Stomach (tissue), 9 donors: Measurements from ENCODE around the gene RASAL2. TPM values are rescaled to one million over a fixed set of nuclear protein-coding genes. Genes with fewer than 3 reads are reported as not detected.

Experiments
- DNase-seq, 2 donors: peaks; one replicate each; pipeline versions ENCODE4 v3.0.0 to v3.0.0-alpha.2; 2013 to 2019
- H3K27ac ChIP-seq, 5 donors: fragments of 200-600 bp in 4 of 5; sonication (generic) in 4 of 5; one replicate each; pipeline ENCODE4 v1.5.1; 2013 to 2019; ENCODE audit warnings: mild to moderate bottlenecking in 1 of 5, moderate library complexity in 1 of 5
- H3K27me3 ChIP-seq, 3 donors: fragments of 200-600 bp; sonication (generic); one replicate each; pipeline ENCODE4 v1.5.1; 2017 to 2019; ENCODE audit warnings: mixed run types in 1 of 3
- H3K36me3 ChIP-seq, 4 donors: fragments of 200-600 bp; sonication (generic); 1 replicate in 3 of 4; 2 replicates in 1 of 4; pipeline ENCODE4 v1.5.1; 2016 to 2019
- H3K4me1 ChIP-seq, 4 donors: fragments of 200-600 bp; sonication (generic); one replicate each; pipeline ENCODE4 v1.5.1; 2016 to 2019
- H3K4me3 ChIP-seq, 4 donors: fragments of 200-600 bp; sonication (generic) in 3 of 4; one replicate each; pipeline ENCODE4 v1.5.1; 2016 to 2019; ENCODE audit warnings: mild to moderate bottlenecking in 1 of 4
- H3K9me3 ChIP-seq, 4 donors: fragments of 200-600 bp; sonication (generic); one replicate each; pipeline ENCODE4 v1.5.1; 2016 to 2019
- EP300 ChIP-seq: sonication (generic); formaldehyde crosslinking; IDR thresholded peaks from one replicate; pipeline ENCODE4 v1.6.1; 2017; ENCODE audit warnings: antibody characterized with exemption
- POLR2A ChIP-seq, 4 donors: fragments of 450-650 bp; IDR thresholded peaks; one replicate each; pipeline ENCODE4 v1.6.1; 2016; ENCODE audit warnings: antibody characterized with exemption in 4 of 4, control low read depth in 2 of 4, mild to moderate bottlenecking in 1 of 4, moderate library complexity in 1 of 4
- POLR2AphosphoS5 ChIP-seq, 3 donors: sonication (generic); formaldehyde crosslinking; IDR thresholded peaks; one replicate each; pipeline ENCODE4 v1.6.1; 2016; ENCODE audit warnings: antibody characterized with exemption in 3 of 3
- WGBS, 5 donors: extraction: QIAGEN DNeasy Blood & Tissue Kit in 3 of 5; methylation state at CpG; one replicate each; pipeline versions ENCODE4 v1.1.5 to v1.1.7; 2013 to 2018; 5-methylcytosine and 5-hydroxymethylcytosine counted together
- intact Hi-C: fragments of 100-400 bp; cut with DNase I; formaldehyde crosslinking; loops from one replicate; pipeline ENCODE4 v1.15.1; 2023; ENCODE audit warnings: low total_unique reads
- polyA plus RNA-seq, 3 donors: library from polyadenylated mRNA; stranded (reverse); fragments of 200-250 nt; gene quantifications; one replicate each; pipeline ENCODE4 v1.2.3, GENCODE V29; 2013
- total RNA-seq, 5 donors: library from RNA; depleted of rRNA; stranded (reverse); fragments of >200 nt; gene quantifications; one replicate each; pipeline versions ENCODE4 v1.1.0 to v1.2.3, GENCODE V29; 2014 to 2016
- TF ChIP-seq, protein P1 (sequence below), 7 experiments: fragments of 450-650 bp in 4 of 7; fragments of 200-600 bp in 3 of 7; sonication (generic) in 3 of 7; IDR thresholded peaks; one replicate each; pipeline ENCODE4 v1.5.1; 2016 to 2019; ENCODE audit warnings: antibody characterized with exemption in 7 of 7, control low read depth in 2 of 7, mild to moderate bottlenecking in 1 of 7
- donor health status: healthy with polysubstance abuse.
- donor health status: Bipolar disorder and iron deficiency.
- donor health status: healthy.

The RASAL2 gene
- total and polyA plus RNA-seq, 8 donors = 1.2 to 47.5 (median 14.3) TPM

- Histone ChIP-seq H3K27ac (no peak overlapping the region), H3K36me3 (no peaks in the 10 kb centered on the region), H3K27me3 (no peaks in the 10 kb centered on the region), H3K4me3 (no peak overlapping the region), H3K9me3 (no peaks in the 10 kb centered on the region), H3K4me1 (no peaks in the 10 kb centered on the region)
- no peak for TF ChIP-seq EP300
- TF ChIP-seq POLR2AphosphoS5 (IDR thresholded peaks at IDR 0.05) = no peak
- TF ChIP-seq, protein P1, sequence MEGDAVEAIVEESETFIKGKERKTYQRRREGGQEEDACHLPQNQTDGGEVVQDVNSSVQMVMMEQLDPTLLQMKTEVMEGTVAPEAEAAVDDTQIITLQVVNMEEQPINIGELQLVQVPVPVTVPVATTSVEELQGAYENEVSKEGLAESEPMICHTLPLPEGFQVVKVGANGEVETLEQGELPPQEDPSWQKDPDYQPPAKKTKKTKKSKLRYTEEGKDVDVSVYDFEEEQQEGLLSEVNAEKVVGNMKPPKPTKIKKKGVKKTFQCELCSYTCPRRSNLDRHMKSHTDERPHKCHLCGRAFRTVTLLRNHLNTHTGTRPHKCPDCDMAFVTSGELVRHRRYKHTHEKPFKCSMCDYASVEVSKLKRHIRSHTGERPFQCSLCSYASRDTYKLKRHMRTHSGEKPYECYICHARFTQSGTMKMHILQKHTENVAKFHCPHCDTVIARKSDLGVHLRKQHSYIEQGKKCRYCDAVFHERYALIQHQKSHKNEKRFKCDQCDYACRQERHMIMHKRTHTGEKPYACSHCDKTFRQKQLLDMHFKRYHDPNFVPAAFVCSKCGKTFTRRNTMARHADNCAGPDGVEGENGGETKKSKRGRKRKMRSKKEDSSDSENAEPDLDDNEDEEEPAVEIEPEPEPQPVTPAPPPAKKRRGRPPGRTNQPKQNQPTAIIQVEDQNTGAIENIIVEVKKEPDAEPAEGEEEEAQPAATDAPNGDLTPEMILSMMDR (IDR thresholded peaks at IDR 0.05) = no peak
- no peak for TF ChIP-seq POLR2A (IDR thresholded peaks at IDR 0.05)
- intact Hi-C loops = no loop called here
- WGBS, 5 donors = 86 to 93% (median 86%) methylated on average over 1 of the region's 1 CpG
- DNase-seq = no peak
Measured at GRCh38 chr1:178220094-178220493, 126.2 kb downstream of the RASAL2 start.

DNA sequence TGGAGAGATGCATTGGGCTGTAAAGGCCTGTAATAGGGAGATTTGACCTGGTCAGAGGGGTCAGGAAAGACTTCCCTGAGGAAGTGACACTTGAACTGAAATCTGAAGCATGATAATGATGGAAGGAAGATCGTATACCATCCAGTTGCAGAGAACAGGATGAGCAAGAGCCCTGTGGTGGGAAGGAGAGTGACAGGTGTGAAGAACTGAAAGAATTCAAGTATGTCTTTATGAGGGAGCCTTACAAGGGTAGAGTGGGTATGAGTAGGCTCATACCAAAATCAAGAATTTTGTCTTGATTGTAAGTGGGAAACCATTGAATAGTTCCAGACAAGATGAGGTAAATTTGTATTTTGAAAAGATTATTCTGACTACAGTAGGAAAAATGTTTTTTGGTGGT lies 129.4 kb downstream of the RASAL2 start:
- intact Hi-C loops = no loop called here
- H3K36me3 ChIP-seq = no peaks in the 10 kb centered on the region
- TF ChIP-seq POLR2A (IDR thresholded peaks at IDR 0.05) (no peak), EP300 (no peak), POLR2AphosphoS5 (IDR thresholded peaks at IDR 0.05) (no peak)
- TF ChIP-seq, protein P1 (IDR thresholded peaks at IDR 0.05) = no peak
- H3K27me3 ChIP-seq = no peaks in the 10 kb centered on the region
- no peak overlapping the region for H3K27ac ChIP-seq
- DNase-seq = no peak
- H3K4me1 ChIP-seq = no peaks in the 10 kb centered on the region
- 79 to 93% (median 88%) methylated on average over 1 of the region's 1 CpG for WGBS, 5 donors
- no peaks in the 10 kb centered on the region for H3K9me3 ChIP-seq
- no peak overlapping the region for H3K4me3 ChIP-seq

GRCh38 chr1:178224358-178224757 lies 130.5 kb downstream of the RASAL2 start:
- 46 to 57% (median 48%) methylated on average over 4 of the region's 4 CpGs for WGBS, 5 donors
- H3K27me3 ChIP-seq = no peaks in the 10 kb centered on the region
- TF ChIP-seq POLR2AphosphoS5 (IDR thresholded peaks at IDR 0.05) = no peak
- no peak for TF ChIP-seq EP300
- TF ChIP-seq POLR2A (IDR thresholded peaks at IDR 0.05) = no peak
- TF ChIP-seq, protein P1 (IDR thresholded peaks at IDR 0.05) = no peak
- no peak for DNase-seq
- no peaks in the 10 kb centered on the region for H3K9me3 ChIP-seq
- no peaks in the 10 kb centered on the region for H3K4me1 ChIP-seq
- H3K36me3 ChIP-seq = no peaks in the 10 kb centered on the region
- no peak overlapping the region for H3K4me3 ChIP-seq
- no peak overlapping the region for H3K27ac ChIP-seq
- intact Hi-C loops = no loop called here

DNA sequence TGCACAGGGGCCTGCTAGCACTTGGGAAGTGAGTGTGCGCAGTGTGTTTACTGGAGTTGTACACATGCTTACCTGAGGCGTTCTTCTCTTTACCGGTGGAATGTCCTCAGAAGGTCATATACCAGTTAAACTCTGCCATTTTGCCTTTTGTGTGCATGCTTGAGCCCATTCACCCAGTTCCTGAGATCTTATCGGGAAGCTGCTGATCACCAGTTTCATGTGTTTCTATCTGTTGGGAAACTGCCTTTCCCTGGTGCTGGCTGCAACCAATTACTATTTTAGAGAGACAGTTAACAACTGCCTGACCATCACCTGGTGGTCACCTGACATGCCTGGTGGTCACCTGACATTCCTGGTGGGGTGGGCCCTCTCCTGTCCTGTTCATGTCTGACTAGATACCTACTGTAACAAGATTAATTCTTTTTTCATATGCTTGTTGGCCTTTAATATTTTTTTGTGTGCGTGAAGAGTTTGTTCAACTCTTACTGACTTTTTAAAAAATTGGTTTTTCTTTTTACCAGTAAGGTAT lies 137.0 kb downstream of the RASAL2 start:
- Histone ChIP-seq H3K4me3 (no peak overlapping the region), H3K27me3 (no peaks in the 10 kb centered on the region), H3K27ac (no peak overlapping the region), H3K9me3 (no peaks in the 10 kb centered on the region), H3K4me1 (no peaks in the 10 kb centered on the region), H3K36me3 (no peaks in the 10 kb centered on the region)
- TF ChIP-seq, protein P1 (IDR thresholded peaks at IDR 0.05) = no peak
- TF ChIP-seq POLR2AphosphoS5 (IDR thresholded peaks at IDR 0.05) (no peak), EP300 (no peak), POLR2A (IDR thresholded peaks at IDR 0.05) (no peak)
- WGBS, 5 donors = 93 to 97% (median 95%) methylated on average over 5 of the region's 5 CpGs
- DNase-seq = no peak
- intact Hi-C loops = no loop called here
